Right atrium auricular region (tissue), 2 donors: ENCODE measurements around the gene NUP98. TPM values are rescaled to one million over a fixed set of nuclear protein-coding genes. Genes with fewer than 3 reads are reported as not detected.
"Not testable (repeated sequence)": the region's sequence is repeated elsewhere in the genome, so short reads cannot be mapped to it uniquely, and the experiment has no call there.

Source experiments
- DNase-seq: peaks from one replicate; pipeline ENCODE4 v3.0.0-alpha.2; 2019; ENCODE audit warnings: low spot score
- H3K27ac ChIP-seq, 2 donors: fragments of 200-600 bp; sonication (generic); 1 replicate in 1 of 2; 2 replicates in 1 of 2; pipeline ENCODE4 v1.5.1; 2016 to 2019
- H3K27me3 ChIP-seq, 2 donors: fragments of 200-600 bp; sonication (generic); one replicate each; pipeline versions ENCODE4 v1.5.1 to v1.6.0; 2017 to 2019
- H3K36me3 ChIP-seq: fragments of 200-600 bp; sonication (generic); one replicate; pipeline ENCODE4 v1.5.1; 2016
- H3K4me1 ChIP-seq, 2 donors: fragments of 200-600 bp; sonication (generic); one replicate each; pipeline versions ENCODE4 v1.5.1 to v1.6.0; 2017 to 2019
- H3K4me3 ChIP-seq, 2 donors: fragments of 200-600 bp; sonication (generic); 1 replicate in 1 of 2; 2 replicates in 1 of 2; pipeline ENCODE4 v1.5.1; 2017 to 2019; ENCODE audit warnings: mild to moderate bottlenecking in 1 of 2, moderate library complexity in 1 of 2
- H3K9me3 ChIP-seq, 2 donors: fragments of 200-600 bp; sonication (generic); one replicate each; pipeline ENCODE4 v1.5.1; 2019
- total RNA-seq, 2 donors: library from RNA; depleted of rRNA; stranded (reverse); fragments of >200 nt; gene quantifications; one replicate each; pipeline ENCODE4 v1.1.0, GENCODE V29; 2016
- TF ChIP-seq, protein P1 (sequence below), 2 donors: fragments of 200-600 bp; sonication (generic); IDR thresholded peaks; one replicate each; pipeline ENCODE4 v1.5.1; 2019; ENCODE audit warnings: antibody characterized with exemption in 2 of 2

The NUP98 gene
- total RNA-seq, 2 donors from 2014 or later = 58.8 to 94.5 TPM

DNA sequence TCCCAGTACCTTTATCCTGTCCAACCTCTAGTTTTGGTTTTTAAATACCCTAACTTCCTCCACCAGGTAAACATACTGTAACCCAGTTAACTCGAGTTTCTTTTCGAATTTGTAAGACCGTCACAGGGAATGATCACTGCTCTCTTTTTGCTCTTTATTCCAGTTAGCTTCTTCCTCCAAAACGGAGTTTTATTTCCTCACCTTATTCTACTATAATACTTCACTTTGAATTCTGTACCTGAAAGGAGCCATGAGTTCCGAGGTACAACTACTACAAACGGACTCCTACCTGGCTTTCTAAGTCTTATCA, 1.4 kb downstream of the NUP98 start:
- TF ChIP-seq, protein P1, sequence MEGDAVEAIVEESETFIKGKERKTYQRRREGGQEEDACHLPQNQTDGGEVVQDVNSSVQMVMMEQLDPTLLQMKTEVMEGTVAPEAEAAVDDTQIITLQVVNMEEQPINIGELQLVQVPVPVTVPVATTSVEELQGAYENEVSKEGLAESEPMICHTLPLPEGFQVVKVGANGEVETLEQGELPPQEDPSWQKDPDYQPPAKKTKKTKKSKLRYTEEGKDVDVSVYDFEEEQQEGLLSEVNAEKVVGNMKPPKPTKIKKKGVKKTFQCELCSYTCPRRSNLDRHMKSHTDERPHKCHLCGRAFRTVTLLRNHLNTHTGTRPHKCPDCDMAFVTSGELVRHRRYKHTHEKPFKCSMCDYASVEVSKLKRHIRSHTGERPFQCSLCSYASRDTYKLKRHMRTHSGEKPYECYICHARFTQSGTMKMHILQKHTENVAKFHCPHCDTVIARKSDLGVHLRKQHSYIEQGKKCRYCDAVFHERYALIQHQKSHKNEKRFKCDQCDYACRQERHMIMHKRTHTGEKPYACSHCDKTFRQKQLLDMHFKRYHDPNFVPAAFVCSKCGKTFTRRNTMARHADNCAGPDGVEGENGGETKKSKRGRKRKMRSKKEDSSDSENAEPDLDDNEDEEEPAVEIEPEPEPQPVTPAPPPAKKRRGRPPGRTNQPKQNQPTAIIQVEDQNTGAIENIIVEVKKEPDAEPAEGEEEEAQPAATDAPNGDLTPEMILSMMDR (IDR thresholded peaks at IDR 0.05) = no peak
- Histone ChIP-seq H3K4me3 (peak overlapping the region; percentile 83 to 89), H3K27ac (peak overlapping the region; percentile 93 to 95), H3K9me3 (no peaks in the 10 kb centered on the region), H3K27me3 (no peaks in the 10 kb centered on the region), H3K4me1 (peaks cover 0 to 36% of the 10 kb centered on the region in 2 donors), H3K36me3 (peaks cover 21% of the 10 kb centered on the region)
- no peak for DNase-seq

DNA sequence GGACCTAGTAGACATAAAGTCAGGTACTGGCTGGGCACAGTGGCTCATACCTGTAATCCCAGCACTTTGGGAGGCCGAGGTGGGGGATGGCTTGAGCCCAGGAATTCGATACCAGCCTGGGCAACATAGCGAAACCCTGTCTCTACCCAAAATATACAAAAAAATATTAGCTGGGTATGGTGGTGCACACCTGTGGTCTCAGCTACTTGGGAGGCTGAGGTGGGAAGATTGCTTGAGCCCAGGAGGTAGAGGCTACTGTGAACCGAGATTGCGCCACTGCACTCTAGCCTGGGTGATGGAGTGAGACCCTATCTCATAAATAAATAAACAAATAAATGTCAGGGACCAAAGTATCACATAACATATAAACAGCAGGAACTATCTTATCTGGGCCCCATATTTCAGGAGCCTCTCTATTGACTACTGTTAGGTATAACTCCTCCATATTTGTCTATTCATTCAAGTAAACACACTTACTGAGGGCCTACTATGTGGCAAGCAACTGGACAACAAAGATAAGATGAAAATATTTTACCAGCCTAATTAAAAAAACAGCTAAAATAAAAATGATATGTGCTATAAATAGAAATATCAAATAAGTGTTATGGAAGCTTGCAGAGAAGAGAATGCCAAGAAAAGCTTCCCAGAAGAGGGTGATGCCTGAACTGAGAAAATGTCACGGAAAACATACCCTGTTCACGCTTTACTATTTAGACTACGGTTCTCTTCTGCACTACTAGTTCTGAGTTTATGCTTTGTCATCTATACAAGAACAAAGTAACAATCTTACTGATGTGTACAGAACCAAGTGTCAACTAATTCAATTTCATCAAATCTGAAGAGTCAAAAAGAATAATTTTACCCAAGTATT, 2.0 kb downstream of the NUP98 start:
- Histone ChIP-seq H3K4me3 (peak overlapping the region; percentile 83 to 89), H3K27me3 (no peaks in the 10 kb centered on the region), H3K9me3 (no peaks in the 10 kb centered on the region), H3K4me1 (peaks cover 0 to 38% of the 10 kb centered on the region in 2 donors), H3K36me3 (peaks cover 21% of the 10 kb centered on the region), H3K27ac (peak overlapping the region; percentile 93 to 95)
- TF ChIP-seq, protein P1 (IDR thresholded peaks at IDR 0.05) = no peak
- DNase-seq = no peak

DNA sequence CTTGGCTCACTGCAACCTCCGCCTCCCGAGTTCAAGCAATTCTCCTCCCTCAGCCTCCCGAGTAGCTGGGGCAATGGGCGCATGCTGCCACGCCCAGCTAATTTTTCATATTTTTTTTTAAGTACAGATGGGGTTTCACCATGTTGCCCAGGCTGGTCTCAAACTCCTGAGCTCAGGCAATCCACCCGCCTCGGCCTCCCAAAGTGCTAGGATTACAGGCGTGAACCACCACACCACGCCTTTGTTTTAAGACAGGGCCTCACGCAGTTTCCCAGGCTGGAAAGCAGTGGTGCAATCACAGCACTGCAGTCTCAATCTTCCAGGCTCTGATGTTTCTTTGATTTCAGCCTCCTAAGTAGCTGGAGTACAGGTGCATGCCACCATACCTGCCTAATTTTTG, 3.0 kb downstream of the NUP98 start:
- H3K4me1 ChIP-seq = peaks cover 0 to 47% of the 10 kb centered on the region in 2 donors
- not testable (repeated sequence) for H3K4me3 ChIP-seq

DNA sequence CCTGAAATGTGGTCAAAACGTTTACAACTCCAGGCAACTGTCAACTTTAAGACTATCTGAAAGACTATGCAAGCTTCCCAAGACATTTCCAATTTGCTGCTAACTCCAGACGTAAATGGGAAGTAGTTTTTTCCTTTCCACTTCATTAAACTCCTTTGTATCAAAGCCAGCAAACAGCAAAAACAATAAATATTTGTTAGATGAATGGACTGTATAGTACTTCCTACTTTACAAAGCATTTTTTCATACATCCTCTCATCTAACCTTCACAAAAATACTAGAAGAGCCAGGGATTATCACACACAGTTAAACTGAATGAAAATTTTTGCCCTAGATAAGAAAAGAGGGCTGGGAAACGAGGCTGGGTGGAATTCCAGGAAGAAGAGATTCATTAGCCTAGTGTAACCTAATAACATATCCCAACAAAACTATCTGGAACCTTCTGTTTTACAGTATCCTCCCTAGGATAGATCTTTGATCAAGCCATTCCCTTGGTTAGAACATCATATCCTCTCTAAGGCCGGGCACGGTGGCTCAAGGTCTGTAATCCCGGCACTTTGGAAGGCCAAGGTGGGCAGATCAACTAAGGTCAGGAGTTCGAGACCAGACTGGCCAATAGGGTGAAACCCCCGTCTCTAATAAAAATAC, 10.4 kb downstream of the NUP98 start:
- Histone ChIP-seq H3K27ac (no peak overlapping the region), H3K4me1 (peaks cover 0 to 44% of the 10 kb centered on the region in 2 donors), H3K4me3 (no peak overlapping the region), H3K27me3 (no peaks in the 10 kb centered on the region), H3K36me3 (peaks cover 3% of the 10 kb centered on the region), H3K9me3 (no peaks in the 10 kb centered on the region)
- DNase-seq = peak; percentile 42
- TF ChIP-seq, protein P1 (IDR thresholded peaks at IDR 0.05) = no peak

More for the DNA sequence above, 3.0 kb downstream of the NUP98 start:
- not testable (repeated sequence) for H3K27me3 ChIP-seq, H3K9me3 ChIP-seq, DNase-seq, H3K27ac ChIP-seq
- H3K36me3 ChIP-seq = peaks cover 23% of the 10 kb centered on the region

DNA sequence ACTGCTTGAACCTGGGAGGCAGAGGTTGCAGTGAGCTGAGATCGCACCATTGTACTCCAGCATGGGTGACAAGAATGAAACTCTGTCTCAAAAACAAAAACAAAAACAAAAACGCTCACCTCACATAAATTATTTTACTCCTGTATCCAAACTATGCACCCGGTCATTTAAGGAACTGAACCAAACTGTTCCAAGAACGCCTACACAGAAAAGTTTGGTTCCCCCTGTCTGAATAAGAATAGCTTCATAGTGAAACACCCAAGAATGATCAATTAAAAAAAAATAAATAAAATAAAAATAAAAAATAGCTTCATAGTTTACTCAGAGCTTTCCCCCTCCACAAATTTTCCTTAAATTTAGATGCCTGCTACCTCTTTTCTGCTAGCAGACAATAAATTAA, 13.7 kb downstream of the NUP98 start:
- Histone ChIP-seq H3K36me3 (peaks cover 15% of the 10 kb centered on the region), H3K27me3 (no peaks in the 10 kb centered on the region), H3K9me3 (no peaks in the 10 kb centered on the region), H3K4me1 (peaks cover 0 to 32% of the 10 kb centered on the region in 2 donors), H3K4me3 (no peak overlapping the region), H3K27ac (no peak overlapping the region)
- TF ChIP-seq, protein P1 (IDR thresholded peaks at IDR 0.05) = no peak
- DNase-seq = no peak

DNA sequence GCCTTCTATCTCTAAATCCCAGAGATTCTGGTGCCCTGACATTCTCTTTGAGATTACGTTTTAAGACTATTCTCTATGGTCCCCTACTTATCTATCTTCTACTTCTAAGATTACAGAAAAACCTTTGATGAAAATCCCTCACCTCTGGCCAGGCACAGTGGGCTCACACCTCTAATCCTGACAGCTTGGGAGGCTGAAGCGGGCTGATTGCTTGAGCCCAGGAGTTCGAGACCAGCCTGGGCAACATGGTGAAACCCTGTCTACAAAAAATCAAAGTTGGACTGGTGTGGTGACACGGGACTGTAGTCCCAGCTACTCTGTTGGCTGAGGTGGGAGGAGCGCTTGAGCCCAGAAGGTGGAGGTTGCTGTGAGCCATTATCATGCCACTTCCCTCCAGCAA, 14.4 kb downstream of the NUP98 start:
- Histone ChIP-seq H3K4me3 (no peak overlapping the region), H3K27me3 (no peaks in the 10 kb centered on the region), H3K27ac (no peak overlapping the region), H3K9me3 (no peaks in the 10 kb centered on the region), H3K4me1 (peaks cover 0 to 29% of the 10 kb centered on the region in 2 donors), H3K36me3 (peaks cover 22% of the 10 kb centered on the region)
- TF ChIP-seq, protein P1 (IDR thresholded peaks at IDR 0.05) = no peak
- DNase-seq = no peak
